ENCODE measurements around the gene GALNT2.

GALNT2 gene

DNA sequence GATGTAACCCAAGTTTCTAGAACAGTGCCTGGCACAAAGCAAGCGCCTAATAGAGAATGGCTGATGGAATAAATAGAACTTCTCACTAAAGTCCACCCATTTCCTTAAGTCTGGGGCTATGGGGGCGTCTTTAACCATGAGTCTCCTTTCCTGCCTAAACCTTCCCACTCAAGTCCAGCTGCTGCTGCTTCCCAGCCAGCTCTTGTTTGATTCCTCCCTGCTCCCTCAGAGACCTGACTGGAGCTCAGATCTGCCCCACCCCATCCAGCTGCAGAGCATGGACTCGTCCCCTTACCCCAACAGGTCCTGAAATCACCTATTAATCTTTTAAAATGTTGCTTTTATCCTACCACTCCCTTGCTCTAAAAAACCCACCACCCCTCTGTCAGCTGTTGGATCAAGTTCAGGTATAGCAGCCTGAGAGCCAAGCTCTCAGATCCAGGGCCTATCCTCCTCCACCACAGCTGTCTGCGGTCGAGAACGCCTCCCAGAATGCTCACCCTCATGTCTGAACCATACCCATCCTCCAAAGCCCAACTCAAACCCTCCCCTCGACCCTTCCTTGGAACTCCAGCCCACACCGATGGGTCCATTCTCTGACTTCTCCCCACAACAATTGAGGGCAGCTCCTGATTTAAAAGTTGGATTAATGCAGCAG is 12.8 kb upstream of the GALNT2 start:
- Histone ChIP-seq H3K9ac (no peak overlapping the region), H3K27ac (no peak overlapping the region), H2AFZ (no peak overlapping the region), H3K4me2 (ENCODE audit: low read length) (no peak overlapping the region), H3K27me3 (ENCODE audit: control insufficient read depth, insufficient read depth, low read length) (no peaks in the 10 kb centered on the region), H3K9me3 (ENCODE audit: control insufficient read depth, low read length) (no peaks in the 10 kb centered on the region), H3K79me2 (no peaks in the 10 kb centered on the region), H3K36me3 (ENCODE audit: control insufficient read depth, insufficient read depth, low read length) (no peaks in the 10 kb centered on the region), H3K4me3 (ENCODE audit: low read depth, low read length) (no peak overlapping the region), H3K4me1 (no peaks in the 10 kb centered on the region)
- TF ChIP-seq, protein P1, sequence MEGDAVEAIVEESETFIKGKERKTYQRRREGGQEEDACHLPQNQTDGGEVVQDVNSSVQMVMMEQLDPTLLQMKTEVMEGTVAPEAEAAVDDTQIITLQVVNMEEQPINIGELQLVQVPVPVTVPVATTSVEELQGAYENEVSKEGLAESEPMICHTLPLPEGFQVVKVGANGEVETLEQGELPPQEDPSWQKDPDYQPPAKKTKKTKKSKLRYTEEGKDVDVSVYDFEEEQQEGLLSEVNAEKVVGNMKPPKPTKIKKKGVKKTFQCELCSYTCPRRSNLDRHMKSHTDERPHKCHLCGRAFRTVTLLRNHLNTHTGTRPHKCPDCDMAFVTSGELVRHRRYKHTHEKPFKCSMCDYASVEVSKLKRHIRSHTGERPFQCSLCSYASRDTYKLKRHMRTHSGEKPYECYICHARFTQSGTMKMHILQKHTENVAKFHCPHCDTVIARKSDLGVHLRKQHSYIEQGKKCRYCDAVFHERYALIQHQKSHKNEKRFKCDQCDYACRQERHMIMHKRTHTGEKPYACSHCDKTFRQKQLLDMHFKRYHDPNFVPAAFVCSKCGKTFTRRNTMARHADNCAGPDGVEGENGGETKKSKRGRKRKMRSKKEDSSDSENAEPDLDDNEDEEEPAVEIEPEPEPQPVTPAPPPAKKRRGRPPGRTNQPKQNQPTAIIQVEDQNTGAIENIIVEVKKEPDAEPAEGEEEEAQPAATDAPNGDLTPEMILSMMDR (IDR thresholded peaks at IDR 0.05) = no peak

GRCh38 chr1:230056098-230056497 is 10.9 kb upstream of the GALNT2 start:
- H3K27ac ChIP-seq = no peak overlapping the region
- TF ChIP-seq, protein P1 (IDR thresholded peaks at IDR 0.05) = no peak
- no peaks in the 10 kb centered on the region for H3K79me2 ChIP-seq
- H3K4me1 ChIP-seq = no peaks in the 10 kb centered on the region
- no peaks in the 10 kb centered on the region for H3K9me3 ChIP-seq (ENCODE audit: control insufficient read depth, low read length)
- H3K9ac ChIP-seq = no peak overlapping the region
- H3K4me2 ChIP-seq (ENCODE audit: low read length) = no peak overlapping the region
- H3K36me3 ChIP-seq (ENCODE audit: control insufficient read depth, insufficient read depth, low read length) = no peaks in the 10 kb centered on the region
- H3K4me3 ChIP-seq (ENCODE audit: low read depth, low read length) = no peak overlapping the region
- no peak overlapping the region for H2AFZ ChIP-seq
- no peaks in the 10 kb centered on the region for H3K27me3 ChIP-seq (ENCODE audit: control insufficient read depth, insufficient read depth, low read length)

GRCh38 chr1:230057100-230057499 is 9.9 kb upstream of the GALNT2 start:
- Histone ChIP-seq H2AFZ (no peak overlapping the region), H3K4me1 (no peaks in the 10 kb centered on the region), H3K9me3 (ENCODE audit: control insufficient read depth, low read length) (no peaks in the 10 kb centered on the region), H3K27me3 (ENCODE audit: control insufficient read depth, insufficient read depth, low read length) (no peaks in the 10 kb centered on the region), H3K79me2 (no peaks in the 10 kb centered on the region), H3K9ac (no peak overlapping the region), H3K4me2 (ENCODE audit: low read length) (no peak overlapping the region), H3K4me3 (ENCODE audit: low read depth, low read length) (no peak overlapping the region), H3K36me3 (ENCODE audit: control insufficient read depth, insufficient read depth, low read length) (no peaks in the 10 kb centered on the region), H3K27ac (no peak overlapping the region)
- TF ChIP-seq, protein P1 (IDR thresholded peaks at IDR 0.05) = no peak

DNA sequence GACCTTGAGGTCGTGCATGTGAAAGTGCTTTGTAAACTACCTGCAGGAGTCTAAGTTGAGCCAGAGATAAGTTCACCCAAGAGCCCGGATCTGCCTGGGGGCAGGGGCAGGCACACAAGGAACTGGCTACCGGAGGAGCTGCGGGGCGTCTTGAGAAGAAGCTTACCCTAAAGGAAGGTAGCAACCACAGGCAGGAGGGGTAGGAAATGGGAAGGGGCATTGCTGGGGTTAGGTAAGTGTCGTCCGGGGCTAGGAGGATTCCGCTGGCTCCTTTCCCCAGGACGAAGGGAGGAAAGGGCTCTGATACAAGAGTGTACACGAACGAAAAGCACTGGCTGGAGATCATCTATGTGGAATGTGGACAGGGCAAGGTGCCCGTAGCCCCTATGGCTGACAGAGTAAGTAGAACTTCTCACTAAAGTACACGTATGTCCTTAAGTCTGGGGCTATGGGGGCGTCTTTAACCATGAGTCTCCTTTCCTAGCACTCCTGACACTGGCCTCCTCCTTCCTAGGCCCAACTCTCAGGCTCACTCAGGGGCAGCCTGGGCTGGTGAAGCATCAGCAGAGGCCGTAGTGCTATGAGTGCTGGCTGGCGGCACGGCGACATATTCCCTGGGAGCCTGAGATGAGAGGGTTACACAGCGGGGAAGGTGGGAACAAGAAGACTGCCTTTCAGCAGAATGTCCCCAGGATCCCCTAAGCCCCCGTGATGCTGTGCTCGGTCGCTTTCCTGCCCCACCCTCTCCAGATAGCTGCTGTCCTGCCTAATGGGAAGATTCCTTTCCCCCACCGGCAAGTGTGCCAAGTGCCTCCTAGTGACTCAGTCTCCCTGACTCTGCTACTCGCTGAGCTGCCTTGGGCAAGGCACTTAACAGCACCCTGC is 9.1 kb upstream of the GALNT2 start:
- no peaks in the 10 kb centered on the region for H3K36me3 ChIP-seq (ENCODE audit: control insufficient read depth, insufficient read depth, low read length)
- no peak overlapping the region for H3K9ac ChIP-seq
- H3K27ac ChIP-seq = no peak overlapping the region
- H3K27me3 ChIP-seq (ENCODE audit: control insufficient read depth, insufficient read depth, low read length) = no peaks in the 10 kb centered on the region
- H3K9me3 ChIP-seq (ENCODE audit: control insufficient read depth, low read length) = no peaks in the 10 kb centered on the region
- TF ChIP-seq, protein P1 (IDR thresholded peaks at IDR 0.05) = no peak
- no peak overlapping the region for H3K4me3 ChIP-seq (ENCODE audit: low read depth, low read length)
- no peaks in the 10 kb centered on the region for H3K79me2 ChIP-seq
- H3K4me1 ChIP-seq = no peaks in the 10 kb centered on the region
- no peak overlapping the region for H3K4me2 ChIP-seq (ENCODE audit: low read length)
- H2AFZ ChIP-seq = no peak overlapping the region

Measured in parathyroid adenoma (tissue), 2 donors.